ENCODE results near the gene GAS5.
"Not testable (repeated sequence)": the region's sequence is repeated elsewhere in the genome, so short reads cannot be mapped to it uniquely, and the experiment has no call there.

The GAS5 gene

DNA sequence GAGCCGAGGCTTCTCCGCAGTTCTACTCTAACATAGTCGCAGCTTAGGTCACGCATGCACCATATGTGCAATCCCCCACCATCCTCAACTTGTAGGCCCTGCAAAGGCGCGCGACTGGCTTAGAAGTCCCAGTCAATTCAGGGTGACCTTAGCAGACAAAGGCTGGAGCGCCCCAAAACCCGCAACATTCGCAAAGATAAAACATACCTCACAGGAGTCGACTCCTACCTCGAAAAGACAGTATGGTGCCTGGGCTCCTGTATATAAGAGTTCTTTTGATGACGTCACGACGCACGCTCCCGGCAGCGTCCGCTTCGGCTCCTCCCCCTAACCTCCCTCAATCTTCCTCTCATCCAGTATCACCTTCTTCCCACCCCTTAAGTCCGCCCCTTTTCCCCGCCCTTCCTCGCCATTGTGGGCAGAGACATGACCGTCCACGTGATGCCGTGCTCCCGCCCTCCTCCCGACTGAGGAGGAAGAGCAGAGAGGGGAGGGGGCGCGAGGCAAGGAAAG is at the start of gene GAS5:
TSS of gene GAS5 (minus strand) at position 237 of the 513 bp plus-strand sequence.
- DNase-seq (ENCODE audit: low read depth) = peak; percentile 100

GRCh38 chr1:173917149-173917548 is 49.4 kb upstream of the GAS5 start, which contains the start of gene SERPINC1:
TSS of gene SERPINC1 (minus strand) at chr1:173917327. CDS start at chr1:173917259, 68 bp downstream.
- no peak for DNase-seq (ENCODE audit: low read depth)

DNA sequence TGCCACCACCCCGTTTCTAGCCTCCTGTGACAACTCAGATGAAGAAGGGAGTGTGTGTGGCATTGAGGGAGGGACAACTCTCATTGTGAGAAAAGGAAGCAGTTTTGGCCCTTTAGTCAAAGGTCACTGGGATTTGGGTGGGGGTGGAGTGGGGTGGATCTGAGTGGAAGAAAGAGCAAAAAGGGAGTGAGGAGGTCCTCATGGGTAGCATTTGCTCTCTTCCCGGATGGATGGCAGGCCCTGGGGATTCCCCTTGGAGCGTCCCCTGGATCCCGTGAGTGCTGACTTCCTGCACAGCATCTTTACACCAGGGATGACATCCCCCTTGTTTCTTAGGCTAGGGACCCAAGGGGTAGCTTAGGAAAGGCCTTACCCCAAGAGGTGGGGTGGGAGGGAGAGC is 48.9 kb upstream of the GAS5 start:
- DNase-seq (ENCODE audit: low read depth) = no peak

- DNase-seq (ENCODE audit: low read depth) = no peak
Measured at GRCh38 chr1:173915596-173915995, 47.8 kb upstream of the GAS5 start.

DNA sequence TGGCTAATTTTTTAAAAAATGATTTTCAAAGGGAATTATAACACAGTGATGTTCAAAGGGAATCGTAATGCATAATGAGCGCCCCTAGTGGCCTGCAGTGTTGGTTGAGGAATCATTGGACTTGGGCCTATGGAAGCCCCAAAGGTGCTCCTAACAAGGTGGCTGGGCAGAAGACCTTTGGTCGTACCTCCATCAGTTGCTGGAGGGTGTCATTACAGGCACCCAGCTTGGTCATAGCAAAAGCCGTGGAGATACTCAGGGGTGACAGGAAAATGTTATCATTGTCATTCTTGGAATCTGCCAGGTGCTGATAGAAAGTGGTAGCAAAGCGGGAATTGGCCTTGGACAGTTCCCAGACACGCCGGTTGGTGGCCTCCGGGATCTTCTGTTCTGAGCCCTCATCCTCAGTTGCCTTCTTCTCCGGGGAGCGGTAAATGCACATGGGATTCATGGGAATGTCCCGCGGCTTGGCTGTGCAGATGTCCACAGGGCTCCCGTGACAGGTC is 46.6 kb upstream of the GAS5 start:
- DNase-seq (ENCODE audit: low read depth) = peak; percentile 64

- no peak for DNase-seq (ENCODE audit: low read depth)
Measured at GRCh38 chr1:173913111-173913510, 45.3 kb upstream of the GAS5 start.

DNA sequence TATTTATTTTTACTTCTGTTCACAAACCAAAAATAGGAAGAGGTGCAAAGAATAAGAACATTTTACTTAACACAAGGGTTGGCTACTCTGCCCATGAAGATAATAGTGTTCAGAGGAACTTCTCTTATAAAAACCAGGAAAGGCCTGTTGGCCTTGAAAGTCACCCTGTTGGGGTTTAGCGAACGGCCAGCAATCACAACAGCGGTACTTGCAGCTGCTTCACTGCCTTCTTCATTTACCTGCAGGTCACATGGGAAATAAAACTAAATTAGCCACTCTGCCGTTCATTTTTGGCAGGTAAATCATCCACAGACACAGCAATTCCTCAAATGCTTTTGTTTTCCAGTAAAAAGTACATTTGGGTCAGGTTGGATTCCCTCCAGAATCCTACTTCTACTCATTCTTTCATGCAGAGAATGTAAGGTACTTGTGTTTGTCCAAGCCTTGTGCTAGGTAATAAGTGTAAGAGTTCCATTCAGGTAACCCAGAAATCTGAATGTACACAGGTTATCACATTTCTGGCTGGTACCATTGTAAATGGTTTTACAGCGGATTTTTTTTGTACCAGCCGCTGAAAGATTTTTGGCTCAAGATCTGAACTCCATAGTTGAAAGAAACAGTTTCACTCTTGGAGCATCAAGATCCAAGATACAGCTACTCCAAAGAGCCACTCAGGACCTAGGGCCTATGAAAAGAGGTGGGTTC is 36.2 kb upstream of the GAS5 start:
- DNase-seq (ENCODE audit: low read depth) = no peak

DNA sequence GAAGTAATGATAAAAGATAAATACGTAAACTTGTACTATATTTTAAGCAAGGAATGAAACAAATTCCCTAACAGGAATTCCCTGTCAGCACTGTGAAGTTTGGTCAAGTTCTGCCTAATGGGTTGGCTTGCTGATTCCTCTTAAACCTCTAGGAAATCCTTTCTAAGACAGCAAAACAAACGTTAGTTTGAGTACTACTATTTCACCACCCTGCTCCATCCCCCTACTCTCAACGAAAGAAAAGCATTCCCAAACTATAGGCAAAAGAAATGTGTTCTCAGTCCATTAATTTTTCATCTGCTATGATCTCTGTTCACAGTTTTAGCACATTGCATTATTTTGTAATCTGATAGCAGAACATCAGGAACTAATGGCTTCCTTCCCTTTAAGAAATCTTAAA is 33.2 kb upstream of the GAS5 start:
- DNase-seq (ENCODE audit: low read depth) = no peak

GRCh38 chr1:173900427-173900826 is 32.6 kb upstream of the GAS5 start:
- no peak for DNase-seq (ENCODE audit: low read depth)

DNA sequence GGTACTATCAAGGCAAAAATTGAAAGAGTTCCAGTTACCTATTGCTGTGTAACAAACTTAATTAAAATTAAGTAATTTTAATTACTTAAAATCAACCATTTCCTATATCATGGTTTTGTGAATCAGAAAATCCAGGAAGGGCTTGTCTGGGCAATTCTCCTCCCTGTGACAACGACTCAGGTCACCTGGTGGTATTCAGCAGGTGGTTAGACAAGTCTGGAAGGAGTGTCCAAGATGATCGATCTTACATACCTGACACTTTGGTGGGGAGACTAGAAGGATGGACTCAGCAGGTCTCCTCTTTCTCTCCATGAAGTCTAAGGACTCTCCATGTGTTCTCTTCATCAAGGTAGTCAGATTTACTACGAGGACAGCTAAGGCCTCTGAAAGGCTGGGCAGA is 26.4 kb upstream of the GAS5 start:
- no peak for DNase-seq (ENCODE audit: low read depth)

GRCh38 chr1:173893611-173894010 is 25.8 kb upstream of the GAS5 start:
- DNase-seq (ENCODE audit: low read depth) = no peak

DNA sequence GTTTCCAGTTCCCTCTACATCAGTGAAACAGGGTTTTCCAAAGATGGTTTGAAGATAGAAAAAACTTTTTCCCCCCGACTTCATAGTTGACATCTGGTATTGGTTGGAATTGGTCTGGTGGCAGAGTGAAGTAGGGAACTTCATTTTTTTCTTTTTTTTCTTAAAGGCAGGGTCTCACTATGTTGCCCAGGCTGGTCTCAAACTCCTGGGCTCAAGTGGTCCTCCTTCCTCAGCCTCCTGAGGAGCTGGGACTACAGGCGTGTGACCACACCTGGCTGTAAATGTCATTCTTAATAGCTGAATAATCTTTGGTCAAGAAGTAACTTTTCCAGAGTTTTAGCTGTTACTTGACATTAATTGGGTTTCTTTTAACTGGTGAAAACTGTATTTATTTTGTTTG is 22.1 kb upstream of the GAS5 start:
- DNase-seq (ENCODE audit: low read depth) = no peak

DNA sequence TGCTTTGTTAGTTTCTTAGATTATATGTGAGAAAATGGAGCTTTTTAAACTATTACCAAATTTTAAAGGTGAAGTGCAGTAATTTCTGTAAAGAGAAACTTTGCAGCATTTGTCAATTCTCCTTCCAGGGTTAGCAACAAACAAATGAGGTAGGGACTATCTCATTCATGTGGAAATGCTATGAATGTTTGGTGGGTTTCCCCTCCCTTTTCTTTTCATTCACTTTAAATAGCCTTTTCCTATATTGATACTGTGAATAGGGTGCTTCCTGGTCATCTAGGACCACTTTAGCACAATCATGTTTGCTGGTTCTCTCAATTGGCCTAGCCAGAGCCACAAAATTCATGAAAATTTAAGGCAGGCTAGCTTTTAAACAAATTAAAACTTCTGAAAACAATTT is 21.0 kb upstream of the GAS5 start:
- no peak for DNase-seq (ENCODE audit: low read depth)

GRCh38 chr1:173887627-173888026 is 19.8 kb upstream of the GAS5 start:
- no peak for DNase-seq (ENCODE audit: low read depth)

DNA sequence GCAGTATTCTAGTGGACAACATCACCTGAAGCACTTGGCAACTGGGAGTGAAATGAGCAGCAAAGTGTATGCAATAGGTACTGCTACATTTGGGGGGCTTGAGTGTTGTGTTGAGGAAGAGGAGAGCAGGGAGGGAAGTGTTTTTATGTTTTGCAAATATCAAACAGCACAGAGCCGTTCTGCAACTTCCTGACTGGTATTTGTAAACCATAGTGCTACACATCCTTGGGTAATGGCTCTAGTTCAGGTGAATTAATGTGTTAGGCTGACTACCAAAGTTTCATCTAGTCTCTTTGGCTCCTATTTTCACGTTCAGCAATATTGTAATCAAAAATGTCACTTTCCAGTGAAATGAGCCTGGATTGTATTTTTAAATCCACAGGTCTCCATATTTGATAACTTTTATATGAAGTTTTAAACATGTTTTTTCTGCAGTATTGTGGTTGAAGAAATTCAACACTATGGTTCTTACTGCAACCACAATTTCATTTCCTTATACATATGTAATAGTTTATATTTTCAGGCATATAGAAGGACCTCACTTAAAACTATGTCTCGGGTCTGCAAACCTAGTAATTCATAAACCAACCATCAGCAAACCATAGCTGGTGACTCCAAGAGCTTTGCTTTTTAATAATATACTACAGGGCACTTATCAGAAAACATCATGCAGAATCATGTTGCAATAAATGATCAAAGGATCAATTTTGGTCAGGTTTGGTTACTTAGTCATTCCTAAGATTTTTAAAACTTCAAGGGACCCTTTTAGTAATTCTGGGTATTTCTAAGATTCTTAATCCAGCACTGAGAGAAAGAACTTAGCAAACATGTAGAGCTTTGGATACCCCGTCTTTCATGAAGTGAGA is 19.2 kb upstream of the GAS5 start:
- no peak for DNase-seq (ENCODE audit: low read depth)

GRCh38 chr1:173884701-173885100 is 16.9 kb upstream of the GAS5 start:
- DNase-seq (ENCODE audit: low read depth) = no peak

DNA sequence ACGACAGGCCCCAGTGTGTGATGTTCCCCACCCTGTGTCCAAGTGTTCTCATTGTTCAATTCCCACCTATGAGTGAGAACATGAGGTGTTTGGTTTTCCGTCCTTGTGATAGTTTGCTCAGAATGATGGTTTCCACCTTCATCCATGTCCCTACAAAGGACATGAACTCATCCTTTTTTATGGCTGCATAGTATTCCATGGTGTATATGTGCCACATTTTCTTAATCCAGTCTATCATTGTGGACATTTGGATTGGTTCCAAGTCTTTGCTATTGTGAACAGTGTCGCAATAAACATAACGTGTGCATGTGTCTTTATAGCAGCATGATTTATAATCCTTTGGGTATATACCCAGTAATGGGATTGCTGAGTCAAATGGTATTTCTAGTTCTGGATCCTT is 13.3 kb upstream of the GAS5 start:
- not testable (repeated sequence) for DNase-seq (ENCODE audit: low read depth)

DNA sequence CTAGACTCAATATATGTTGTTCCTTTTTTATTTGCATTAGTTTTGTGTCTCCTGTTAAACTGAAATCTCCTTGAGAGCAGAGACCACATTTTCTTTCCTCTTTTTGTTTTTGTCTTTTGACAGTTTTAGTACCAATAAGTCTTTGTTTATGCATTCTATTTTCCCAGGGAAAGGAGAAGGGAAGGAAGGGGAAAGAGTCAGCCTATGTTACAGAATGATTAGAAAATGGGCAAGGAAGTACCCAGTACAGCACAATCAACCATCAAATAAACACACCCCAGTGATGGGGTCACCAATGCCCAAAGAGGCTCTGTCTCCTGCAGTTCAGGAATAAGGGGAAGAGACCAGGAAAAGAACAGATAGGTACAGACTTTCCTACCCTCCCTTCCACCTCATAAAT is 10.5 kb upstream of the GAS5 start:
- DNase-seq (ENCODE audit: low read depth) = no peak

GRCh38 chr1:173876732-173877131 is 8.9 kb upstream of the GAS5 start:
- no peak for DNase-seq (ENCODE audit: low read depth)

DNA sequence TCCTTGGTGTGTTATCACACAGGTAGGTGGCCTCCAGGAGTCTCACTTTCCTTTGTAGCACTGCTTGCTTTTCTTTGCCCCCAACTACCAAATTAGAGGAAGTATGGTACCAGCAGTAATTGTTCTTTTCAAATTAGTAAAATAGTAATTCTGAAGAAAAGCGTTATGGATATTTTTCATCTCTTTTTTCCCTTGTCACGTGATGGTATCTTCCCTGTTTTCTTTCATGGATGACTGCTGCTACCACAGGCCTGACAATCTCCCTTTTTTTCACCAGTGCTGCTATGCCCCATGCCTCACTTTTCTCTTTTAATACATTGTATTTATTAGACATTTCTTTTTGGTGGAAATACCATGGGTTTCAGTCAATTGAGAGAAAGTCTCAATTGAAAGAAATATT is 3.7 kb upstream of the GAS5 start:
- no peak for DNase-seq (ENCODE audit: low read depth)

GRCh38 chr1:173871091-173871490 is 3.3 kb upstream of the GAS5 start:
- no peak for DNase-seq (ENCODE audit: low read depth)

DNA sequence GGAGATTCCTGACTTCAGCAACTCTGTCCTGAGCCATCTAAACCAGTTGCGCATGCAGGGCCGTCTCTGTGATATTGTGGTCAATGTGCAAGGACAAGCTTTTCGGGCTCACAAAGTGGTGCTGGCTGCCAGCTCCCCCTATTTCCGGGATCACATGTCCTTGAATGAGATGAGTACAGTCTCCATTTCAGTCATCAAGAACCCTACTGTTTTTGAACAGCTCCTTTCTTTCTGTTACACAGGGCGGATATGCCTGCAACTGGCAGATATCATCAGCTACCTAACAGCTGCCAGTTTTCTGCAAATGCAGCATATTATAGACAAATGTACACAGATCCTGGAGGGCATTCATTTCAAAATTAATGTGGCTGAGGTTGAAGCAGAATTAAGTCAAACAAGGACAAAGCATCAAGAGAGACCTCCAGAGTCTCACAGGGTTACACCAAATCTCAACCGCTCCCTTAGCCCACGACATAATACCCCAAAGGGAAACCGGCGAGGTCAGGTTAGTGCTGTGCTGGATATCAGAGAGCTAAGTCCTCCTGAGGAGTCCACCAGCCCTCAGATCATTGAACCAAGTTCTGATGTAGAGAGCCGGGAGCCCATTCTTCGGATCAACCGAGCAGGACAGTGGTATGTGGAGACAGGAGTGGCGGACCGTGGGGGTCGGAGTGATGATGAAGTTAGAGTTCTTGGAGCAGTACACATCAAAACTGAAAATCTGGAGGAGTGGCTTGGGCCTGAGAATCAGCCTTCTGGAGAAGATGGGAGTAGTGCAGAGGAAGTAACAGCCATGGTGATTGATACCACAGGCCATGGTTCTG is 2.7 kb upstream of the GAS5 start:
- DNase-seq (ENCODE audit: low read depth) = no peak

Measured in ELR (cell line).